ENCODE results near the gene RC3H2. TPM values are rescaled to one million over a fixed set of nuclear protein-coding genes. Genes with fewer than 3 reads are reported as not detected.

Gene RC3H2
- total and polyA plus RNA-seq, 2 donors (not counting 3 experiments of a cell fraction or from before 2014, with no cell fraction given) = 25.3 to 63.0 TPM

- H3K79me2 ChIP-seq (ENCODE audit: control insufficient read depth, insufficient read depth, low read length) = no peaks in the 10 kb centered on the region
- no peak overlapping the region for H2AFZ ChIP-seq (ENCODE audit: low read depth, low read length)
- FAIRE-seq = no peak
- no peak for TF ChIP-seq JUN (IDR thresholded peaks at IDR 0.05; ENCODE audit: borderline replicate concordance, insufficient read depth, insufficient read length, low read depth)
- no peak for TF ChIP-seq GATA2 (IDR thresholded peaks at IDR 0.05; ENCODE audit: insufficient read depth, insufficient read length, low read depth, low read length)
- no peak for TF ChIP-seq POLR2AphosphoS5 (IDR thresholded peaks at IDR 0.05; ENCODE audit: insufficient read depth, low read depth, low read length)
- no peak for TF ChIP-seq FOS (IDR thresholded peaks at IDR 0.05; ENCODE audit: borderline replicate concordance, insufficient read depth, low read length)
- TF ChIP-seq MAX (IDR thresholded peaks at IDR 0.05; ENCODE audit: insufficient read depth, insufficient read length) = no peak
- no peak for TF ChIP-seq CTCF (IDR thresholded peaks at IDR 0.05; ENCODE audit: extremely low read depth in 1 of 2, insufficient read depth in 1 of 2, low read depth in 1 of 2, low read length in 2 of 2)
- TF ChIP-seq MYC (IDR thresholded peaks at IDR 0.05; ENCODE audit: low read depth, low read length) = no peak
- no peak for TF ChIP-seq POLR2A (IDR thresholded peaks at IDR 0.05; ENCODE audit: low read depth, low read length)
- no peak for TF ChIP-seq EZH2 (IDR thresholded peaks at IDR 0.05; ENCODE audit: borderline replicate concordance, low read depth, low read length, severe bottlenecking)
- H4K20me1 ChIP-seq (replicated peaks; ENCODE audit: control insufficient read depth, extremely low read depth, insufficient read depth, low read length) = no peaks in the 10 kb centered on the region
- no peak overlapping the region for H3K4me3 ChIP-seq (replicated peaks in 1 of 3; ENCODE audit: insufficient read depth in 1 of 3, low read depth in 1 of 3, low read length in 3 of 3)
- no TSS peak for BruUV-seq (replicated peaks)
- ChIA-PET POLR2A (no interaction called here), CTCF (no interaction called here)
- intact Hi-C loops (cut with micrococcal nuclease) (no loop called here), dilution Hi-C loops (cut with MboI; ENCODE audit: extremely low pct_ligation_motif_present, low sequenced_read_pairs) (no loop called here)
- H3K27me3 ChIP-seq (ENCODE audit: control insufficient read depth in 2 of 2, insufficient read depth in 2 of 2, low read length in 2 of 2) = no peaks in the 10 kb centered on the region
- H3K9me3 ChIP-seq (replicated peaks; ENCODE audit: control insufficient read depth, insufficient read depth, low read length) = no peaks in the 10 kb centered on the region
- peaks cover 9% of the 10 kb centered on the region for H3K4me1 ChIP-seq (ENCODE audit: control insufficient read depth, extremely low read depth, insufficient read depth, low read length)
- H3K9ac ChIP-seq (replicated peaks; ENCODE audit: extremely low read depth, insufficient read depth, low read length) = no peak overlapping the region
- H3K9me1 ChIP-seq (replicated peaks; ENCODE audit: control insufficient read depth, extremely low read depth, insufficient read depth, low read length) = no peaks in the 10 kb centered on the region
- peaks cover 4 to 8% of the 10 kb centered on the region in 2 experiments for H3K36me3 ChIP-seq (ENCODE audit: control insufficient read depth in 2 of 2, extremely low read depth in 1 of 2, insufficient read depth in 2 of 2, low read length in 2 of 2)
- no peak overlapping the region for H3K4me2 ChIP-seq (ENCODE audit: insufficient read depth, low read length)
- H3K27ac ChIP-seq (ENCODE audit: insufficient read depth, low read depth, low read length) = no peak overlapping the region
- DNase-seq (ENCODE audit: low read depth, low spot score) = no peak
Observed at GRCh38 chr9:122866079-122866478, 39.1 kb downstream of the RC3H2 start.

Measured in endothelial cell of umbilical vein (primary cell).